ENCODE data around the gene LIPG. TPM values are rescaled to one million over a fixed set of nuclear protein-coding genes. Genes with fewer than 3 reads are reported as not detected.

Gene LIPG
- total and polyA plus RNA-seq, 2 of the 13 experiments (the other 11 are each of a cell fraction or from before 2014, with no cell fraction given) = 0.96 to 10.8 TPM

GRCh38 chr18:49617329-49617695 lies 55.5 kb downstream of the LIPG start:
- no peak for FAIRE-seq
- in situ Hi-C loops (cut with HindIII; ENCODE audit: extremely low pct_ligation_motif_present, low pct_unique_long_range_greater_than_20kb) = no loop called here
- ChIA-PET POLR2A (no interaction called here), CTCF (ENCODE audit: low intra/inter-chr PET ratio, low total read pairs) (no interaction called here)
- Histone ChIP-seq H4K20me1 (ENCODE audit: insufficient read depth, low read length) (no peaks in the 10 kb centered on the region), H3K36me3 (replicated peaks in 1 of 2; ENCODE audit: control insufficient read depth in 1 of 2, insufficient read depth in 2 of 2, low read length in 2 of 2) (no peaks in the 10 kb centered on the region), H3K79me2 (ENCODE audit: insufficient read depth, low read length) (no peaks in the 10 kb centered on the region), H3K27me3 (ENCODE audit: control insufficient read depth in 1 of 2, insufficient read depth in 2 of 2, low read length in 2 of 2) (peaks cover 2 to 24% of the 10 kb centered on the region in 2 experiments; a peak in 3 of 5 replicates), H3K9me3 (ENCODE audit: low read length) (no peaks in the 10 kb centered on the region), H3K4me3 (replicated peaks in 1 of 3; ENCODE audit: insufficient read depth in 1 of 3, low read depth in 2 of 3, low read length in 3 of 3) (no peak overlapping the region), H3K4me1 (ENCODE audit: insufficient read depth, low read length) (no peaks in the 10 kb centered on the region), H3K9ac (ENCODE audit: insufficient read depth, low read depth, low read length) (no peak overlapping the region), H3K4me2 (ENCODE audit: low read depth, low read length) (no peak overlapping the region), H3K27ac (ENCODE audit: extremely low read length, insufficient read depth, low read length) (no peak overlapping the region), H2AFZ (ENCODE audit: low read length) (no peak overlapping the region)
- WGBS (ENCODE audit: low lambda C conversion rate) = 29% methylated on average over 3 of the region's 3 CpGs
- no peak for DNase-seq (ENCODE audit: low spot score)
- intact Hi-C loops (cut with micrococcal nuclease; ENCODE audit: unreplicated experiment) = no loop called here
- no peak for TF ChIP-seq TOPORS (CRISPR knock-in tag; IDR thresholded peaks at IDR 0.05)
- TF ChIP-seq NFYB (CRISPR knock-in tag; IDR thresholded peaks at IDR 0.05) = no peak
- TF ChIP-seq SRY (CRISPR knock-in tag; IDR thresholded peaks at IDR 0.05) = no peak
- TF ChIP-seq ZXDC (CRISPR knock-in tag; IDR thresholded peaks at IDR 0.05) = no peak
- TF ChIP-seq MYNN (CRISPR knock-in tag; IDR thresholded peaks at IDR 0.05; ENCODE audit: low read depth) = no peak
- TF ChIP-seq CSRNP1 (CRISPR knock-in tag; IDR thresholded peaks at IDR 0.05) = no peak
- TF ChIP-seq SUZ12 (IDR thresholded peaks at IDR 0.05; ENCODE audit: low read depth, low read length) = no peak
- TF ChIP-seq ZNF773 (CRISPR knock-in tag; IDR thresholded peaks at IDR 0.05; ENCODE audit: borderline replicate concordance) = no peak
- no peak for TF ChIP-seq E2F2 (CRISPR knock-in tag; IDR thresholded peaks at IDR 0.05; ENCODE audit: borderline replicate concordance)
- no peak; the same call in 2 of the 3 replicates for ATAC-seq
- no TSS peak for BruUV-seq (replicated peaks)
